Measurements from ENCODE around the gene ENPP4. TPM values are rescaled to one million over a fixed set of nuclear protein-coding genes. Genes with fewer than 3 reads are reported as not detected.
"Not testable (repeated sequence)": the region's sequence is repeated elsewhere in the genome, so short reads cannot be mapped to it uniquely, and the experiment has no call there.

The ENPP4 gene
- total RNA-seq, 2 experiments from 2014 or later = 7.1 to 8.0 TPM

- Mint-ChIP-seq H3K36me3 (peaks cover 3% of the 10 kb centered on the region), H3K27ac (no peak overlapping the region), H3K4me1 (no peaks in the 10 kb centered on the region), H3K9me3 (ENCODE audit: low read depth) (peaks cover 2% of the 10 kb centered on the region), H3K4me3 (no peak overlapping the region), H3K27me3 (no peaks in the 10 kb centered on the region)
- ATAC-seq (no peak), DNase-seq (no peak)
- CTCF ChIA-PET = interaction anchor here (0.9 to 1.7 kb wide), 4 partner anchors 11 to 15 kb away, joined by 3 to 4 read pairs (median 3); no protein-coding TSS in a partner anchor
Observed at GRCh38 chr6:46105568-46105967, 24.2 kb upstream of the ENPP4 start.

- H3K4me3 Mint-ChIP-seq = no peak overlapping the region
- CTCF ChIA-PET = interaction anchor here (1.1 kb wide), 1 partner anchor 23 kb away, joined by 3 read pairs; no protein-coding TSS in a partner anchor
- H3K9me3 Mint-ChIP-seq (ENCODE audit: low read depth) = peaks cover 2% of the 10 kb centered on the region
- no peaks in the 10 kb centered on the region for H3K27me3 Mint-ChIP-seq
- H3K4me1 Mint-ChIP-seq = peaks cover 2% of the 10 kb centered on the region
- no peak overlapping the region for H3K27ac Mint-ChIP-seq
- DNase-seq = no peak
- H3K36me3 Mint-ChIP-seq = peaks cover 15% of the 10 kb centered on the region
- ATAC-seq = no peak
Observed at GRCh38 chr6:46113370-46113769, 16.4 kb upstream of the ENPP4 start.

- Mint-ChIP-seq H3K4me3 (no peak overlapping the region), H3K36me3 (peaks cover 30% of the 10 kb centered on the region), H3K27me3 (no peaks in the 10 kb centered on the region), H3K4me1 (peaks cover 19% of the 10 kb centered on the region), H3K27ac (no peak overlapping the region), H3K9me3 (ENCODE audit: low read depth) (peaks cover 5% of the 10 kb centered on the region)
- ATAC-seq (no peak), DNase-seq (no peak)
- CTCF ChIA-PET = interaction anchor here (1.9 kb wide), 1 partner anchor 25 kb away, joined by 6 read pairs; no protein-coding TSS in a partner anchor
Observed at GRCh38 chr6:46115634-46116033, 14.2 kb upstream of the ENPP4 start.

GRCh38 chr6:46116289-46116688 is 13.5 kb upstream of the ENPP4 start:
- DNase-seq (no peak), ATAC-seq (no peak)
- H3K9me3 Mint-ChIP-seq (ENCODE audit: low read depth) = peaks cover 5% of the 10 kb centered on the region
- peaks cover 32% of the 10 kb centered on the region for H3K36me3 Mint-ChIP-seq
- CTCF ChIA-PET = interaction anchor here (1.9 kb wide), 1 partner anchor 26 kb away, joined by 6 read pairs; no protein-coding TSS in a partner anchor
- no peaks in the 10 kb centered on the region for H3K27me3 Mint-ChIP-seq
- H3K4me1 Mint-ChIP-seq = peaks cover 19% of the 10 kb centered on the region
- H3K4me3 Mint-ChIP-seq = no peak overlapping the region
- H3K27ac Mint-ChIP-seq = no peak overlapping the region

GRCh38 chr6:46118157-46118556 is 11.6 kb upstream of the ENPP4 start:
- CTCF ChIA-PET = interaction anchor here (1.2 to 1.4 kb wide), 3 partner anchors 11 to 91 kb away, joined by 3 read pairs; partner anchors contain the start of gene ENPP4
- no peak for DNase-seq
- peaks cover 5% of the 10 kb centered on the region for H3K9me3 Mint-ChIP-seq (ENCODE audit: low read depth)
- no peak overlapping the region for H3K4me3 Mint-ChIP-seq
- no peak for ATAC-seq
- H3K4me1 Mint-ChIP-seq = peaks cover 17% of the 10 kb centered on the region
- H3K36me3 Mint-ChIP-seq = peaks cover 33% of the 10 kb centered on the region
- no peak overlapping the region for H3K27ac Mint-ChIP-seq
- H3K27me3 Mint-ChIP-seq = no peaks in the 10 kb centered on the region

GRCh38 chr6:46118836-46119235 is 11.0 kb upstream of the ENPP4 start:
- no peak overlapping the region for H3K4me3 Mint-ChIP-seq
- H3K36me3 Mint-ChIP-seq = peaks cover 36% of the 10 kb centered on the region
- peaks cover 17% of the 10 kb centered on the region for H3K4me1 Mint-ChIP-seq
- ATAC-seq = no peak
- H3K27ac Mint-ChIP-seq = no peak overlapping the region
- peaks cover 5% of the 10 kb centered on the region for H3K9me3 Mint-ChIP-seq (ENCODE audit: low read depth)
- no peak for DNase-seq
- H3K27me3 Mint-ChIP-seq = no peaks in the 10 kb centered on the region
- CTCF ChIA-PET = interaction anchor here (0.6 to 0.8 kb wide), 3 partner anchors 9 to 225 kb away, joined by 3 to 5 read pairs (median 3); no protein-coding TSS in a partner anchor

- Mint-ChIP-seq H3K27ac (peak overlapping the region; percentile 57), H3K36me3 (peaks cover 36% of the 10 kb centered on the region), H3K4me1 (peaks cover 17% of the 10 kb centered on the region)
- not testable (repeated sequence) for H3K4me3 Mint-ChIP-seq; H3K27me3 Mint-ChIP-seq; ATAC-seq; H3K9me3 Mint-ChIP-seq (ENCODE audit: low read depth)
- CTCF ChIA-PET = interaction anchor here (0.8 kb wide), 1 partner anchor 14 kb away, joined by 3 read pairs; no protein-coding TSS in a partner anchor
- DNase-seq = peak; percentile 51
Observed at GRCh38 chr6:46119679-46120078, 10.1 kb upstream of the ENPP4 start.

GRCh38 chr6:46128476-46128875 is 1.3 kb upstream of the ENPP4 start:
- peak overlapping the region; percentile 54 for H3K4me3 Mint-ChIP-seq
- no peaks in the 10 kb centered on the region for H3K27me3 Mint-ChIP-seq
- peaks cover 6% of the 10 kb centered on the region for H3K36me3 Mint-ChIP-seq
- ATAC-seq = no peak
- H3K4me1 Mint-ChIP-seq = peaks cover 28% of the 10 kb centered on the region
- H3K9me3 Mint-ChIP-seq (ENCODE audit: low read depth) = no peaks in the 10 kb centered on the region
- CTCF ChIA-PET = interaction anchor here (0.7 to 2.2 kb wide), 5 partner anchors 10 to 197 kb away, joined by 3 to 8 read pairs (median 6); partner anchors contain the start of gene ENPP5
- DNase-seq = no peak
- no peak overlapping the region for H3K27ac Mint-ChIP-seq

GRCh38 chr6:46129291-46129628 is 529 bp upstream of the ENPP4 start:
- peak overlapping the region; percentile 84 for H3K4me3 Mint-ChIP-seq
- CTCF ChIA-PET = interaction anchor here (0.7 to 2.3 kb wide), 9 partner anchors 10 to 201 kb away, joined by 3 to 8 read pairs (median 4); no protein-coding TSS in a partner anchor
- H3K27ac Mint-ChIP-seq = peak overlapping the region; percentile 81
- peak; percentile 20 for ATAC-seq
- peaks cover 29% of the 10 kb centered on the region for H3K4me1 Mint-ChIP-seq
- no peak for DNase-seq
- H3K9me3 Mint-ChIP-seq (ENCODE audit: low read depth) = no peaks in the 10 kb centered on the region
- no peaks in the 10 kb centered on the region for H3K27me3 Mint-ChIP-seq
- H3K36me3 Mint-ChIP-seq = peaks cover 5% of the 10 kb centered on the region

- DNase-seq = no peak
- no peak for ATAC-seq
- H3K4me1 Mint-ChIP-seq = peaks cover 31% of the 10 kb centered on the region
- H3K9me3 Mint-ChIP-seq (ENCODE audit: low read depth) = no peaks in the 10 kb centered on the region
- peak overlapping the region; percentile 87 for H3K27ac Mint-ChIP-seq
- CTCF ChIA-PET = interaction anchor here (1.1 to 2.3 kb wide), 2 partner anchors 9 to 16 kb away, joined by 3 to 6 read pairs; no protein-coding TSS in a partner anchor
- H3K36me3 Mint-ChIP-seq = peaks cover 5% of the 10 kb centered on the region
- H3K27me3 Mint-ChIP-seq = no peaks in the 10 kb centered on the region
- peak overlapping the region; percentile 84 for H3K4me3 Mint-ChIP-seq
Observed at GRCh38 chr6:46130666-46131065, 877 bp downstream of the ENPP4 start.

- H3K36me3 Mint-ChIP-seq; ATAC-seq; CTCF ChIA-PET; H3K27me3 Mint-ChIP-seq; H3K4me3 Mint-ChIP-seq; DNase-seq; H3K9me3 Mint-ChIP-seq (ENCODE audit: low read depth); H3K27ac Mint-ChIP-seq: not testable (repeated sequence)
- H3K4me1 Mint-ChIP-seq = peaks cover 31% of the 10 kb centered on the region
Observed at GRCh38 chr6:46131291-46131690, 1.5 kb downstream of the ENPP4 start.

GRCh38 chr6:46134216-46134615 is 4.4 kb downstream of the ENPP4 start:
- no peak overlapping the region for H3K27ac Mint-ChIP-seq
- CTCF ChIA-PET = no interaction called here
- ATAC-seq (no peak), DNase-seq (no peak)
- H3K4me3 Mint-ChIP-seq = no peak overlapping the region
- no peaks in the 10 kb centered on the region for H3K9me3 Mint-ChIP-seq (ENCODE audit: low read depth)
- peaks cover 7% of the 10 kb centered on the region for H3K36me3 Mint-ChIP-seq
- H3K27me3 Mint-ChIP-seq = no peaks in the 10 kb centered on the region
- H3K4me1 Mint-ChIP-seq = peaks cover 14% of the 10 kb centered on the region

GRCh38 chr6:46135176-46135575 is 5.4 kb downstream of the ENPP4 start:
- ATAC-seq (no peak), DNase-seq (no peak)
- H3K9me3 Mint-ChIP-seq (ENCODE audit: low read depth) = no peaks in the 10 kb centered on the region
- peaks cover 7% of the 10 kb centered on the region for H3K36me3 Mint-ChIP-seq
- no peaks in the 10 kb centered on the region for H3K27me3 Mint-ChIP-seq
- CTCF ChIA-PET = no interaction called here
- no peak overlapping the region for H3K27ac Mint-ChIP-seq
- peaks cover 14% of the 10 kb centered on the region for H3K4me1 Mint-ChIP-seq
- H3K4me3 Mint-ChIP-seq = no peak overlapping the region

- Mint-ChIP-seq H3K4me1 (peaks cover 12% of the 10 kb centered on the region), H3K9me3 (ENCODE audit: low read depth) (no peaks in the 10 kb centered on the region), H3K27ac (no peak overlapping the region), H3K36me3 (peaks cover 7% of the 10 kb centered on the region), H3K27me3 (no peaks in the 10 kb centered on the region), H3K4me3 (no peak overlapping the region)
- DNase-seq (no peak), ATAC-seq (no peak)
- CTCF ChIA-PET = no interaction called here
Observed at GRCh38 chr6:46136831-46137230, 7.0 kb downstream of the ENPP4 start.
